Fibroblast of mammary gland (primary cell): Measurements from ENCODE around the gene TEAD1.

Experiments
- DNase-seq: peaks from one replicate; pipeline ENCODE4 v3.0.0-alpha.2; 2010; ENCODE audit warnings: low read depth
- H3K4me3 ChIP-seq: 2 replicates; pipeline ENCODE4 v1.5.1; 2011; ENCODE audit warnings: low read depth, mild to moderate bottlenecking, low read length, moderate library complexity; ENCODE audit not compliant: control insufficient read depth
- TF ChIP-seq, protein P1 (sequence below): conservative IDR thresholded peaks from 2 replicates; pipeline ENCODE4 v1.5.1; 2011; ENCODE audit warnings: low read depth, low read length, inconsistent platforms; ENCODE audit not compliant: control insufficient read depth, insufficient read depth

TEAD1 gene

DNA sequence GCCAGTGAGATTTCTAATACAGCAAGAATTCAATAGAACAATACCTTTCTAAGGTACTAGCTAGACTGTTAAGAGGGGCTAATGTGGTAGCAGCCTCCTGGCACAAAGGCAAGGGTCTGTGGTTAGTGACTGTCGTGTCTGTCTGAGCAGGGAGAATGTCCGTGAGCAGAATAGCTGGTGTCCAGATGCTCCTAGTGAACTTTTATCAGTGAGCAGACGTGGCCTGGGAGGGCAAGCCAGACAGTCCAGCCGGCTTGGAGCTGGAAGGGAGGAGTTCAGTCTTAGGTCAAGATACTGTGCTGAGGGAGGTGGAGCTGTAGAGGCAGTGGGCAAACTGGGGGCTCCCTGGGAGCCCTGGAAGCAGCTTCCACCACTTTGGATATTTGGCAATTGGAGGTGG lies 138.6 kb downstream of the TEAD1 start:
- DNase-seq = no peak

GRCh38 chr11:12813371-12814225 lies 139.4 kb downstream of the TEAD1 start:
- peak; percentile 89 for DNase-seq
- TF ChIP-seq, protein P1, sequence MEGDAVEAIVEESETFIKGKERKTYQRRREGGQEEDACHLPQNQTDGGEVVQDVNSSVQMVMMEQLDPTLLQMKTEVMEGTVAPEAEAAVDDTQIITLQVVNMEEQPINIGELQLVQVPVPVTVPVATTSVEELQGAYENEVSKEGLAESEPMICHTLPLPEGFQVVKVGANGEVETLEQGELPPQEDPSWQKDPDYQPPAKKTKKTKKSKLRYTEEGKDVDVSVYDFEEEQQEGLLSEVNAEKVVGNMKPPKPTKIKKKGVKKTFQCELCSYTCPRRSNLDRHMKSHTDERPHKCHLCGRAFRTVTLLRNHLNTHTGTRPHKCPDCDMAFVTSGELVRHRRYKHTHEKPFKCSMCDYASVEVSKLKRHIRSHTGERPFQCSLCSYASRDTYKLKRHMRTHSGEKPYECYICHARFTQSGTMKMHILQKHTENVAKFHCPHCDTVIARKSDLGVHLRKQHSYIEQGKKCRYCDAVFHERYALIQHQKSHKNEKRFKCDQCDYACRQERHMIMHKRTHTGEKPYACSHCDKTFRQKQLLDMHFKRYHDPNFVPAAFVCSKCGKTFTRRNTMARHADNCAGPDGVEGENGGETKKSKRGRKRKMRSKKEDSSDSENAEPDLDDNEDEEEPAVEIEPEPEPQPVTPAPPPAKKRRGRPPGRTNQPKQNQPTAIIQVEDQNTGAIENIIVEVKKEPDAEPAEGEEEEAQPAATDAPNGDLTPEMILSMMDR = no peak
- no peak overlapping the region for H3K4me3 ChIP-seq

More for the DNA sequence above, 138.6 kb downstream of the TEAD1 start:
- TF ChIP-seq, protein P1 = no peak
- no peak overlapping the region for H3K4me3 ChIP-seq

DNA sequence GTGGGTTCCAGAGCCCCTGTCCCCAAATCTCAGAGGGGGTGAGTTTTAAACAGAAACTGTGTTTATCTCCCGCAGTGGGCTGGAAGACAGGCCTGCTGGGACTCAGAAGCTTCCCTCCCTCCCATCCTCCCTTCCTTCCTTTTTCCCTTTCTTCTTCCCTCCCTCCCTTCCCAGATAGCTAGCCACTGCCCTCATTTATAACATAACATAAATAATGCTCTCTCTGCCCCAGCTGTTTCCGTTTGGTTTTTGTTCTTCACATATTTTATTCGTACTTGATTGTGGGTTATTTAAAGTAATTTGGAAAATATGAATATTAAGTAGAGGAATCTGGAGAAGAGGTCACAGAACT lies 140.9 kb downstream of the TEAD1 start:
- no peak for DNase-seq
- TF ChIP-seq, protein P1 = no peak
- no peak overlapping the region for H3K4me3 ChIP-seq

- H3K4me3 ChIP-seq = no peak overlapping the region
- TF ChIP-seq, protein P1 = no peak
- no peak for DNase-seq
Observed at GRCh38 chr11:12815931-12816494, 141.8 kb downstream of the TEAD1 start.

- peak; percentile 61 for DNase-seq
- H3K4me3 ChIP-seq = no peak overlapping the region
- TF ChIP-seq, protein P1 = no peak
Observed at GRCh38 chr11:12817681-12818332, 143.6 kb downstream of the TEAD1 start.

DNA sequence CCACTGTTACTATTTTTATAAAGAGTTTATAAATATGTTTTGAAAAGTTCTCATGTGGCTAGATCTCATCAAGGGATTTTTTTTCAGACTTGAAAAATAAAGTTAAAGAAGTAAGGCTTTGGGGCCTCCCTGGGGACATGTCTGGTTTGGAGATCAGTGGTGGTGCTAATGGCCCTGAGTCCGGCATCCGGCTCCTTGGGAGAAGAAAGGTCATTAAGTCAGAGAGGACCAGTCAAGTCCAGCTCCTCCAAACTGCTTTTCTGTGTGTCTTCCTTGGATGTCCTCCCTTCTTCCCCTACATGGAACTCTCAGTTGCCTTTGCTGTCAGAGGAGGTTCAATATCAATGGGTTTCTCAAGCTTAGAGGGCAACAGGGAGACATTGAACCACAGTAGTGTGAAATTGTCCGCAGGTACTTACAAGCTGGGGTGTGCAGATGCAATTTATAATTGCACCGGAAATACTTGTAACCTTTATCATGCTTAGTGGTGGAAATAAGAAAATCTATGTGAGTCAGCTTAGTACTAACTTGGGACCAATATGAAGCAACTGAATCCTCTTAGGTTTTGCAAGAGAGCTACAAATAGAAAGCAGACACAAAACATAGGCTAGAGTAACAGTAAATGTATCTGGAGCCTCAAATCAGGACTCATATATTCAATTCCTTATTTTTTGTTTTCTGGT lies 144.3 kb downstream of the TEAD1 start:
- no peak overlapping the region for H3K4me3 ChIP-seq
- DNase-seq = peak; percentile 90
- TF ChIP-seq, protein P1 = no peak
